ENCODE data around the gene GNG13. TPM values are rescaled to one million over a fixed set of nuclear protein-coding genes. Genes with fewer than 3 reads are reported as not detected.

GNG13 gene
- total and polyA plus RNA-seq, 2 experiments from 2014 or later, result 0.29 TPM; not detected in 1

DNA sequence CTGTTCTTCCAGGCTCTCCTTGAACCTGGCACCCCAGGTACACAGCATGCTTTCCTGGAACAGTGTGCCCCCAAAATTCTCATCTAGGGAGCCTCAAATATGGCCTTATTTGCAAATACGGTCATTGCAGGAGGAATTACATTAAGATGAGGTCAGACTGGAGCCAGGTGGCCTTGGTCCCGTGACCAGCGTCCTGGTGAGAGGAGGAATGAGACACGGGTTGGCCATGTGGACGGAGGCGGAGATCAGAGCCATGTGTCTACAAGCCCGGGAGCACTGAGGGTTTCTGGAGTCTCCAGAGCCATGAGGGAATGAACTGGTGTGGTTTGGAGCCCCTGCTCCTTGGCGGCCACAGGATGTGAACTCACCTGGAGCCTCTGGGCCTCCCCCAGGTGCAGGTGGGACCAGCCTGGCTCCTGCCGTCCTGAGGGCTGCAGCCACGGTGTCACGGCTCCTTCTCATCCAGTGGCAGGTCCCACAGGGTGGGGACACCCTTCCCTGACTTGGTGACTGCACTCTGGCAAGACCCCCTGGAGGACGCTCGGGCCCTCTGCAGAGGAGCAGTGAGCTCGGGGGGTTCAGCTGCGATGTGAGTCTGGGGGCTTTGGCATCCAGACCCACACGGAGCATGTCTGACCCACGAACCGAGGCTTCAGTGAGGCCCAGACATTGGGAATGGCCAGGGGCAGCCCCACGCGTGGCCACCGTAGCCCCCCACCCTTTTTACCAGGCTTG, 21.8 kb upstream of the GNG13 start (continued):
- TF ChIP-seq EZH2 (IDR thresholded peaks at IDR 0.05; ENCODE audit: low read depth, unreplicated experiment) (no peak), CREB1 (CRISPR knock-in tag; IDR thresholded peaks at IDR 0.05; ENCODE audit: low read depth) (no peak), EZH2phosphoT487 (IDR thresholded peaks at IDR 0.05; ENCODE audit: unreplicated experiment) (no peak)

- DNase-seq (ENCODE audit: low spot score) (no peak), ATAC-seq (peak; percentile 62)
- Mint-ChIP-seq H3K36me3 (ENCODE audit: low read depth) (no peaks in the 10 kb centered on the region), H3K9me3 (no peaks in the 10 kb centered on the region), H3K27ac (no peak overlapping the region), H3K4me3 (no peak overlapping the region), H3K27me3 (ENCODE audit: insufficient read depth, low read depth, poor library complexity) (peaks cover 7% of the 10 kb centered on the region), H3K4me1 (no peaks in the 10 kb centered on the region; the same call in 1 of the 3 replicates)
- Histone ChIP-seq H3K4me1 (ENCODE audit: insufficient read depth) (no peaks in the 10 kb centered on the region), H3K4me3 (no peak overlapping the region), H3K4me2 (no peak overlapping the region), H3F3A (replicated peaks; ENCODE audit: low read depth) (no peaks in the 10 kb centered on the region), H3K27ac (ENCODE audit: low read depth) (no peak overlapping the region), H3K27me3 (ENCODE audit: insufficient read depth) (no peaks in the 10 kb centered on the region), H2AFZ (no peak overlapping the region), H4K20me1 (replicated peaks; ENCODE audit: insufficient read depth) (no peaks in the 10 kb centered on the region), H3K36me3 (ENCODE audit: insufficient read depth) (no peaks in the 10 kb centered on the region), H3K79me2 (replicated peaks; ENCODE audit: insufficient read depth) (no peaks in the 10 kb centered on the region), H3K9me2 (ENCODE audit: insufficient read depth) (no peaks in the 10 kb centered on the region)
- TF ChIP-seq CTCF (conservative IDR thresholded peaks at IDR 0.05; ENCODE audit: low read depth in 2 of 2) (no peak), STAT1 (IDR thresholded peaks at IDR 0.05; ENCODE audit: unreplicated experiment) (no peak), ZNF114 (CRISPR knock-in tag; IDR thresholded peaks at IDR 0.05) (no peak), REST (IDR thresholded peaks at IDR 0.05; ENCODE audit: unreplicated experiment) (no peak), JUNB (IDR thresholded peaks at IDR 0.05; ENCODE audit: unreplicated experiment) (no peak)
- TF ChIP-seq, protein P1, sequence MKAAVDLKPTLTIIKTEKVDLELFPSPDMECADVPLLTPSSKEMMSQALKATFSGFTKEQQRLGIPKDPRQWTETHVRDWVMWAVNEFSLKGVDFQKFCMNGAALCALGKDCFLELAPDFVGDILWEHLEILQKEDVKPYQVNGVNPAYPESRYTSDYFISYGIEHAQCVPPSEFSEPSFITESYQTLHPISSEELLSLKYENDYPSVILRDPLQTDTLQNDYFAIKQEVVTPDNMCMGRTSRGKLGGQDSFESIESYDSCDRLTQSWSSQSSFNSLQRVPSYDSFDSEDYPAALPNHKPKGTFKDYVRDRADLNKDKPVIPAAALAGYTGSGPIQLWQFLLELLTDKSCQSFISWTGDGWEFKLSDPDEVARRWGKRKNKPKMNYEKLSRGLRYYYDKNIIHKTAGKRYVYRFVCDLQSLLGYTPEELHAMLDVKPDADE (IDR thresholded peaks at IDR 0.05), result no peak
Measured at GRCh38 chr16:821751-822150, 21.2 kb upstream of the GNG13 start.
